ENCODE results near the gene ZNF692.

- TF ChIP-seq CTCF (optimal IDR thresholded peaks at IDR 0.05 in 1 of 3, IDR thresholded peaks at IDR 0.05 in 1 of 3, conservative IDR thresholded peaks at IDR 0.05 in 1 of 3; ENCODE audit: extremely low read depth in 1 of 3, insufficient read depth in 2 of 3, low read length in 3 of 3) (no peak), EZH2 (IDR thresholded peaks at IDR 0.05; ENCODE audit: low read length) (no peak)
These were observed 41.8 kb downstream of the ZNF692 start for GRCh38 chr1:248817065-248817464.

All from keratinocyte (primary cell).